ENCODE data around the gene SLC35F3.
A peak's percentile ranks its signal among the peaks of the same experiment; 100 is the strongest.
"Not testable (repeated sequence)": the region's sequence is repeated elsewhere in the genome, so short reads cannot be mapped to it uniquely, and the experiment has no call there.

SLC35F3 gene

GRCh38 chr1:234325878-234326496 is 421.5 kb downstream of the SLC35F3 start:
- no peak for FAIRE-seq
- DNase-seq (ENCODE audit: extremely low spot score, insufficient read length, low read depth) = no peak

- DNase-seq (ENCODE audit: extremely low spot score, insufficient read length, low read depth) (peak; percentile 43), FAIRE-seq (peak; percentile 78)
These were observed 422.3 kb downstream of the SLC35F3 start for GRCh38 chr1:234326497-234327366.

DNA sequence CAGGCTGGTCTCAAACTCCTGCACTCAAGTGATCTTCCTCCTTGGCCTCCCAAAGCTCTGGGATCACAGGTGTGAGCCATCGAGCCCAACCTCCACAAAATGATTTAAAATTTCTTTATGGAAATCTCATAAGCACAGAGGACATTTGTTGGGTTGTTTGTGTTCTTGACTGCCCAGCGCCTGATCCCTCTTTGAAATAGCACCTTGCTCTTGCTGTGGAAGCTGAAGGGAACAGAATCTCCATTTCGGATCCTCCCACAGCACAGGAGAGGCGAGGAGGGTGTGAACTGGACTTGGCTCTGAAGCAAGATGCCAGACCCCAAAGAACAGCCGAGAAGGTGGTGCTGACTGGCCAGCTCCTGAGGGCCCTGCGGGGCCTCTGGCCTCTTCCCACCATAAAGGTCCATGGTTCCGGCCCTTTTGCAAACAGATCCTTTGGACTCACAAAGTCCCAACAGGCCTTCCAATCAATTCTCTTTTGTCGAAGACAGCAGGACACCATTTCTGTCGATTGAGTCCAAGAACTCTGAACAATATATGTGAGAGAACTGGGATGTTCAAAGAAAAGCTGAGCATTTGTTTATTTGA is 423.2 kb downstream of the SLC35F3 start:
- FAIRE-seq (no peak), DNase-seq (ENCODE audit: extremely low spot score, insufficient read length, low read depth) (no peak)

- DNase-seq (ENCODE audit: extremely low spot score, insufficient read length, low read depth) (no peak), FAIRE-seq (no peak)
These were observed 426.4 kb downstream of the SLC35F3 start for GRCh38 chr1:234330843-234331215.

GRCh38 chr1:234331507-234331906 is 427.0 kb downstream of the SLC35F3 start:
- no peak for FAIRE-seq
- DNase-seq (ENCODE audit: extremely low spot score, insufficient read length, low read depth) = no peak

GRCh38 chr1:234336359-234336758 is 431.9 kb downstream of the SLC35F3 start:
- FAIRE-seq (no peak), DNase-seq (ENCODE audit: extremely low spot score, insufficient read length, low read depth) (no peak)

DNA sequence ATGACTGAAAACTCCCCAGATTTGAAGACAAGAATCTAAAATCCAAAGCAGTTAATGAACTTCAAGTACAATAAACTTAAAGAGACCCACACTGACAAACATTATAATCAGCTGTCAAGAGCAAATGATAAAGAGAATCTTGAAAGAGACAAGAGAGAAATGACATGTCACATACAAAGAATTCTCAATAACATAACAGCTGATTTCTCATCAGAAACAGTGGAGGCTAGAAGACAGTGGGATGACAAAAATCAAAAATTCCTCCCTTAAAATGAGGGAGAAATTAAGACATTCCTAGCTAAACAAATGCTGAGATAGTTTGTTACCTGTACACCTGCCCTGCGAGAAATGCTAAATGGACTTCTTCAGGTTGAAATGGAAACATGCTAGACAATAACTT is 432.8 kb downstream of the SLC35F3 start:
- FAIRE-seq (no peak), DNase-seq (ENCODE audit: extremely low spot score, insufficient read length, low read depth) (no peak)

DNA sequence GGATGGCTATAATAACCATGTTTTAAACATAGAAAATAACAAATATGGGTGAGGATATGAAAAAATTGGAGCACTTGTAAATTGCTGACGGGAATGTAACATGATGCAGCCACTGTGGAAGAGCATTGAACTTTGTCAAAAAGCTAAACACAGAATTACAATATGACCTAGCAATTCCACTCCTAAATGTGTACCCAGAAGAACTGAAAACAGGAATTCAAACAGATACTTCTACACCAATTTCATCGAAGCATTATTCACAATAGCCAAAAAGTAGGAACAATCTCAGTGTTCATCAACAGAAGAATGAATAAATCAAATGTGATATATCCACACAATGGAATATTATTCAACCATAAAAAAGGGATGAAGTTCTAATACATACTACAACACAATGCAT is 436.1 kb downstream of the SLC35F3 start:
- FAIRE-seq (no peak), DNase-seq (ENCODE audit: extremely low spot score, insufficient read length, low read depth) (no peak)

- FAIRE-seq (no peak), DNase-seq (ENCODE audit: extremely low spot score, insufficient read length, low read depth) (no peak)
These were observed 438.3 kb downstream of the SLC35F3 start for GRCh38 chr1:234342774-234343173.

GRCh38 chr1:234345237-234345636 is 440.8 kb downstream of the SLC35F3 start:
- FAIRE-seq (no peak), DNase-seq (ENCODE audit: extremely low spot score, insufficient read length, low read depth) (no peak)

GRCh38 chr1:234348964-234349363 is 444.5 kb downstream of the SLC35F3 start:
- DNase-seq (ENCODE audit: extremely low spot score, insufficient read length, low read depth) (no peak), FAIRE-seq (no peak)

DNA sequence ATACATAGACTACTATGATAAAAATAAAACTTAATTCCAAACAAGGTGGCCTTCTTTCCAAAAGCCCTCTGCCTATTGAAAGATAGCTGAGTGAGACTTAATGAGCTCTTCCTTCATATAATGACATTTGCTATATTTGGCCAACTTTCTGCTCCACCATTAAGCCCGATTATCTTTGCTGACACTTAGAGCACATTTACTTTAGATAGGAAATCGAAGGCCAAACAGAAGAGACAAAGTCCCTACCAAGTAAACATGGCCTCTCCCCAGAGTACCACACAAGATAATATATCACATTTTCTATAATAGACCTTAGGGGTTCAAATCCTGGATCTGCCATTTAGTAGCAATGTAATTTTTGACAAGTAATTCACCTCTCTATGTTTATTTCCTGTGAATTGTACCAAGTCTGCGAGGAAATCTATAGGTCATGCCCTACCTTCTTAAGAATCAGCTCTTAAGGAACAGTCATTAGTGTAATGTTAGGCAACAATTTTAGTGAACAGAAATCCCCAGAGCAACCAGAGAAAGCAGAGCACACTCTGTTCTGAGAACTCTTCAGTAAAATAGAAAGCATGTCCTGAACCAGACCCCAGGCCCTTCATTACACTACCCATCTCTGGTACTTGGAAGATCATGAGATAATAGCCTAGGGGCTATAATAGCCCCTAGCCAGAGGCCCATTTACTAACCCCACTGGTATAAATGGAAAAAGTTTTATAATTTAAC is 451.5 kb downstream of the SLC35F3 start:
- FAIRE-seq (peak; percentile 33), DNase-seq (ENCODE audit: extremely low spot score, insufficient read length, low read depth) (no peak)

DNA sequence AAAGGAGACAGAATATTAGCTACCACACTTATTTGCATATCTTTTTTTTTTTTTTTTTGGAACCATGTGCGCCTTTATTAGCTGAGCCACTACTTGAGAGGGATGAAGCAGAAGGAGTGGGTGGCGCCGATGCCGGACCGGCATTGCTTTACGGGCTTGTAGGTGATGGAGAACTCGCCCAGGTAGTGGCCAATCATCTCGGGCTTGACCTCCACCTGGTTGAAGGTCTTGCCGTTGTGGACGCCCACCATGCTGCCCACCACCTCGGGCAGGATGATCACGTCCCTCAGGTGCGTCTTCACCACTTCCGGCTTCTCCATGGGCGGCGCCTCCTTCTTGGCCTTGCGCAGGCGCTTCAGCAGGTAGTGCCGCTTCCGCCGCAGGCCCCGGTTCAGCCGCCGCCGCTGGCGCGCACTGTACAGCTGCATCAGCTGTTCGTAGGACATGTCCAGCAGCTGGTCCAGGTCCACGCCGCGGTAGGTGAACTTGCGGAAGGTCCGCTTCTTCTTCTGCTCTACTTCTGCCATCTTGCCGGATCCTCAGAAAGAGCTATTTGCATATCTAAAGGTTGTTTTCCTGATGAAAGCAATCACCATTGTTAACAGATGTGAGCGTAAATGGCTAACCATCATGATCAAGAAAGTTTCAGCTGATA is 452.3 kb downstream of the SLC35F3 start:
- not testable (repeated sequence) for DNase-seq (ENCODE audit: extremely low spot score, insufficient read length, low read depth)
- peak; percentile 69 for FAIRE-seq

GRCh38 chr1:234357831-234358230 is 453.4 kb downstream of the SLC35F3 start:
- DNase-seq (ENCODE audit: extremely low spot score, insufficient read length, low read depth) (no peak), FAIRE-seq (no peak)

- DNase-seq (ENCODE audit: extremely low spot score, insufficient read length, low read depth) = no peak
- FAIRE-seq = no peak
These were observed 456.7 kb downstream of the SLC35F3 start for GRCh38 chr1:234361102-234361603.

GRCh38 chr1:234362558-234362957 is 458.1 kb downstream of the SLC35F3 start:
- no peak for DNase-seq (ENCODE audit: extremely low spot score, insufficient read length, low read depth)
- FAIRE-seq = no peak

DNA sequence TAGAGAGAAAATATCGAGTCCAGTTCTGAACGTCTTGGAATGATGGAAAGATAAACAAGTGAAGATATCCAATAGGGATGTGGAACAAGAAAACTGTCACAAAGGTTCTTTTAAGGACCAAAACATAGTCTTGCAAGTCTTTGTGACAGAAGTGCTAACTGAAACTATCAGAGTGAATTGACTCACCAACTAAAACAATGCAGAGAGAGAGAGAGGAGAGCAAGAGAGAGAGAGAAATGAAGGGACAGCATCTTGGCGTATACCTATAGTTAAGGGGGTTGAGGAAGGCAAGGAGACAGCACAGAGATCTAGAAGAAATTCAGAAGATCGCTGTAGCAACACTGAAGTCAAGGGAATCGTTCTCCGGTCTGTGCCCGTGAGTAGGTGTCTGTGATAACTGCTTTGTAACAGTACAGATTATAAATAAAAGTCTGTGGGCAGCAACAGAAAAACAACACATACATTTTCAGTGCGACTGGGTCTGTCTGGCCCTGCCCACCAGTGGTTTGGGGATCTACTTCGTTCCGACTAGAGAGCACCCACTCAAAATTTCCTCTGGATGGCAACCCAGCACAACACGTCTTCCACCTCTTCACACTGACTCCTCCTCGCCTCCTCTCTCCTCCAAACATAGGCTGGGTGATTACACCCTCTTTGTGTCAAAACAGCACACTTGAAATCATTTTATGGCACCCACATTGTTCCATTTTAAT is 464.0 kb downstream of the SLC35F3 start:
- DNase-seq (ENCODE audit: extremely low spot score, insufficient read length, low read depth) (no peak), FAIRE-seq (no peak)

- FAIRE-seq (no peak), DNase-seq (ENCODE audit: extremely low spot score, insufficient read length, low read depth) (no peak)
These were observed 464.6 kb downstream of the SLC35F3 start for GRCh38 chr1:234369033-234369430.

GRCh38 chr1:234369784-234370183 is 465.3 kb downstream of the SLC35F3 start:
- DNase-seq (ENCODE audit: extremely low spot score, insufficient read length, low read depth) = no peak
- no peak for FAIRE-seq

Measured in GM18507 (cell line).